IPS DF 19.7 (cell line): Measurements from ENCODE around the gene KDM5D.

Experiments used
- DNase-seq: peaks from one replicate; pipeline ENCODE4 v3.0.0-alpha.2; 2013; ENCODE audit warnings: low read depth, low spot score

KDM5D gene

DNA sequence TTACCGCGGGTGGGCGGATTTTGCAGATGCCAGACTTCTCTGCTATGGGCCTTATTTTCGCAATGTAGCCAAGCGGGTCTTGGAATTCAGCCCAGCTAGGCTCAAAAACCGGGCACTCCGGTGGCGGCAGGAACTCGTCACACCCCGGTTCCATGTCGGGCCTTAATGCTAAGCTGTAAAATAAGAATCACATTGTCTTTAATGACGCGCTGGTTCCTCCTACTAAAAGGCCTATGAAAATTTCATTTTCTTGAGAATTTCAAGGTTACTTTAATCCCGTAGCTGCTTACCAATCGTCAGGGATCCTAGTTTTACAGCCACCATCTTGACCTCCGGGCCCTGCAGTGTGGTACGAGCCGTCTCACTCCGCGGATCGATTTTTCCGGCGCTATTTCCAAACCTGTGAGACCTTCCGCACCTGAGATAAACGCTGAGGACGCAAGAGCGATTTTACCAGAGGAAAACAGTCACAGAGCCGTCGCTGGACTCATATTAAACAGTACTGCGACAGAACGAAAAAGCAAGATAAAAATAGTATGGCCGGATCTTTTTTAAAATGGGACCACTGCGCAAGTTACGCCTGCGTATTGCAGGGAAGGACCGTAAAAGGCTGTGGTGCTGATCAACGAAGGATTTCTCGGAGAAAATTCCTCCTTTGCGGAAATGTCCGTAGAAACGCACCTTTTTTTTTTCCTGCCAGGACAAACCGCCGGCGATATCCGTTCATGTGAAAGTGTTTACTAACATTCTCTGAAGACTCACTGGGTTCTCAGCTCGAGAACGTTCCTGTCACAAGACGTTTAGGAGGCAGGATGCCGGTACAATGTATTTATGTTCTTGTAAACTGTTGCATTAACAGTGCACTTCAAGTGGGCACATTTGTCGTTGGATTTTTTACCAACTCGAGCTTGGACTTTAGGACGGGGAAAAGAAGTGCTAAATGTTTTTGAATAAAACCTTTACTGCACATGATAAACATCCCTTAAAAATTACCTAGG lies at the start of gene KDM5D:
TSS of gene KDM5D (minus strand) at position 346 of the 998 bp plus-strand sequence. CDS start at position 154, 192 bp downstream.
- peak; percentile 42 for DNase-seq

DNA sequence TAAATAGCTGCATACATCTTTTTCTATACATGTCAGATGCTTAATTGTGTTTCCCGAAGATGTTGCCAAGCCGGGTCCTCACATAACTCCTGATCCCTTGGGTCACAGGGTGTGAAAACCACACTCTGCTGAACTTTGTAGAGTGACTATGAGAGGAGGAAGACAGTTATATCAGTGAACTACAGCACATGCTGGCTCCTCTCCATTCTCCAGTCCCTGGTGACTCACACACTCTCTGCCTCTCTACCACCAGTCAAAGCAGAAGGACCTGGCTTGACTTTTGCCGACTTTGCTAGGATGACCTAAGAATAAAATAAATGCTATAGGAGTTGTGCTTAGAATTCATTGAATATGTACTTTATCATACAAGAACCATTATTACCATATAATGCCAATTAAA lies 23.8 kb upstream of the KDM5D start:
- no peak for DNase-seq

- DNase-seq, result no peak
These were observed 1.2 kb downstream of the KDM5D start for GRCh38 chrY:19743331-19743730.

- no peak for DNase-seq
These were observed 2.4 kb downstream of the KDM5D start for GRCh38 chrY:19742153-19742552.

DNA sequence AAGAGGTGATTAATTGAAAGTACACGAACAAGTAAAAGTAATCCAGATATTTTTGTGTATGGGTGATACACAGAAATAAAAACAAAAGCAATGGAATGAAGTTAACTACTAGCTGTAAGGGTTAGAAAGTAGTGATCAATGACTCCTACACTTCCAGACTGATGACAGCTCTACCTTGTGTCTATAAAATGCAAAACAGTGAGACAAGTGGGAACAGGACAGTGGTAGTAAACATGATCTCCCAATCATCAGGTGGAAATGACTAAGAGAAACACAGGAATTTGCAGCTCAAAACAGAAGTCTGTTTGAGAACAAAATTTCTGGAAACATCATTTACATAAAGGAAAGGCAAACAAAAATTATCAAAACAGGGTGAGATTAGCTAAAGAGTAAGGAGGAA lies 10.1 kb downstream of the KDM5D start:
- DNase-seq, result no peak

GRCh38 chrY:19717950-19718349 lies 26.6 kb downstream of the KDM5D start:
- DNase-seq, result no peak

GRCh38 chrY:19717146-19717545 lies 27.4 kb downstream of the KDM5D start:
- DNase-seq, result no peak

GRCh38 chrY:19715226-19715625 lies 29.3 kb downstream of the KDM5D start:
- DNase-seq, result no peak

- DNase-seq, result no peak
These were observed 31.1 kb downstream of the KDM5D start for GRCh38 chrY:19713430-19713829.

DNA sequence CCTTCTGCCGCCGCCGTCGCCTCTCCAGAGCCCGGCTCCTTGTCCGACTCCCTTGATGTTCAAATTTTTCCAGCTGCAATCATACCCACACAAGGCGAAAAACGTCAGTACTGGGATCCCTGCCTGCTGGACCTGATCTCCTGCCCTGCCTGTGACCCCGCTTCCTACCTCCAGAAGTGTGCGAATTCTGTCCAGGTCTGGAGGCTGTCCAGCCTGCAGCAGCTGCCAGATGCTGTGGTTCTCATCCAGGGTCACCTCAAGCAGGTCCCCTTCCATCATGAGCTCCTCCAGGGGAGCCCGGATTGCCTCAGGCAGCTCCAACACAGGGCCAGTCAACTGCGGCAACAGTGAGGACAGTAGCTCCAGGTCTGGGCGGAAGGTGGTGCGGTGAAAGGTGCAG lies 38.3 kb downstream of the KDM5D start:
- DNase-seq, result no peak

- DNase-seq, result no peak
These were observed 46.0 kb downstream of the KDM5D start for GRCh38 chrY:19698495-19698894.

DNA sequence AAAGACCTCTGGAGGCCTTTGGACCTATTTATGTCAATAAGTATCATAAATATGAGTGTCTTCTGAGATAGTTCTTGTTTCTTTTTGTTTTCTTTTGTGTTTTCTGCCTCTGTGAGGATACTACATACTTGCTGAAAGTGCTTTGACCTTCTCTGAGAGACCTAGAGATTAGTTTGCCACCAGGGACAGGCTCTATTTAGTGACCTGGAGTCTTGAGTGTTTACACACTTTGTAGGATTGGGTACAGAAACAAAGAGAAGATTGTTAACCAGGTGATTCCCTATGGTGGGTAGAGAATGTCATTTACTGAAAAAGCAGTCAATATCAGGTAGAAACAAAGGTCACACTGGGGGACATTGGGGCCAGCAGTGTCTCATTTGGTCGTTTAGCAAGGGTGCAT lies 63.7 kb downstream of the KDM5D start:
- DNase-seq, result no peak
